ENCODE measurements around the gene TEX11. TPM values are rescaled to one million over a fixed set of nuclear protein-coding genes. Genes with fewer than 3 reads are reported as not detected.
A peak's percentile ranks its signal among the peaks of the same experiment; 100 is the strongest.

Gene TEX11
- total RNA-seq: not detected in 2 replicates

DNA sequence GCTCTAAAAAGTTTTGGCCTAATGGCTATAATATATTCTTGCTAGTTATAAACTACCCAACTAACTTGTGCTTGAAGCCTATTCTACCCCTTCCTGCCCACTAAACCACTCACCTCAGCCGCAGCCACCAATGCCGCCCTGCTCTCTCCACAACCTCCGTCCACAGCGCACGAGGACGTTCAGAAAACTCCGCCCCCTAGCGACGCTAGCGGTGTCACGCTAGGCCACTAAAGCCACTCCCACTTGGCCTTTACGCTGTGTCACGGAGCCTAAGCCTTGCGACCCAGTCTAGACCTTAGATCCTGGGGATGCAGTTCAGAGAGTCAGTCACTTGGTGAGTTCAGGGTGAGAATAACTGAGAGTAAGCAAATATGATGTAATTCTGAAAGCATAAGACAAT, at the start of gene TEX11:
Gene TEX11 (minus strand): TSS at position 171 of the 400 bp plus-strand sequence. CDS start 922 bp downstream, outside the sequence.
- Histone ChIP-seq H3K27me3 (ENCODE audit: control insufficient read depth, insufficient read depth, low read length) (no peaks in the 10 kb centered on the region), H3K36me3 (ENCODE audit: control insufficient read depth, insufficient read depth, low read length) (no peaks in the 10 kb centered on the region), H3K4me3 (ENCODE audit: low read depth, low read length) (no peak within 1 kb of the TSS)
- DNase-seq (ENCODE audit: low read depth): no peak
- no peak for TF ChIP-seq CTCF (IDR thresholded peaks at IDR 0.05; ENCODE audit: insufficient read depth, low read length, severe bottlenecking)
- no peak for FAIRE-seq

GRCh38 chrX:70954871-70955270, 46.4 kb upstream of the TEX11 start:
- DNase-seq (ENCODE audit: low read depth) (no peak), FAIRE-seq (no peak)
- no peaks in the 10 kb centered on the region for H3K27me3 ChIP-seq (ENCODE audit: control insufficient read depth, insufficient read depth, low read length)
- no peaks in the 10 kb centered on the region for H3K36me3 ChIP-seq (ENCODE audit: control insufficient read depth, insufficient read depth, low read length)
- no peak overlapping the region for H3K4me3 ChIP-seq (ENCODE audit: low read depth, low read length)
- no peak for TF ChIP-seq CTCF (IDR thresholded peaks at IDR 0.05; ENCODE audit: insufficient read depth, low read length, severe bottlenecking)

DNA sequence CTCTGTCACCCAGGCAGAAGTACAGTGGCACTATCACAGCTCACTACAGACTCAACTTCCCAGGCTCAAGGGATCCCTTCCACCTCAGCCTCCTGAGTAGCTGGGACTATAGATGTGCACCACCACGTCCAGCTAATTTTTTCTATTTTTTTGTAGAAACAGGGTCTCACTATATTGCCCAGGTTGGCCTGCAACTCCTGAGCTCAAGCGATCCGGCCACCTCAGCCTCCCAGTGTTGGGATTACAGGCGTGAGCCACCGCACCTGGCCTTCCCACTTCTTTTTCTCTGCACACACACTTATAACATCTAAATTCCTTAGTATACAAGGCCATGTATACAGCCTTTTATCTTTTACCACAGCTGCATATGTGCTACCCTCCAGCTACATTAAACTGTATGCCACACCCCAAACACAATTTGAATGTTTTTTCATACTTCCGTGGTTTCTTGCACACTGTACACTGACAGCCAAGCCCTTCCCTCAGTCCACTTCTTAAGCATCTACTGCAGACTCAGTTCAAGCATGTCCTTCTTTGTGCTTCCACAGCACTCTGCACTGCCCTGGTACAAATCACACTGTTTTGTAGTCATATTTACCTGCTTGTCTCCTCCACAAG, 15.9 kb upstream of the TEX11 start:
- H3K36me3 ChIP-seq (ENCODE audit: control insufficient read depth, insufficient read depth, low read length): no peaks in the 10 kb centered on the region
- no peaks in the 10 kb centered on the region for H3K27me3 ChIP-seq (ENCODE audit: control insufficient read depth, insufficient read depth, low read length)
- no peak for TF ChIP-seq CTCF (IDR thresholded peaks at IDR 0.05; ENCODE audit: insufficient read depth, low read length, severe bottlenecking)
- DNase-seq (ENCODE audit: low read depth) (no peak), FAIRE-seq (peak; percentile 86)
- no peak overlapping the region for H3K4me3 ChIP-seq (ENCODE audit: low read depth, low read length)

GRCh38 chrX:70922774-70923473, 14.4 kb upstream of the TEX11 start:
- DNase-seq (ENCODE audit: low read depth) (peak; percentile 3), FAIRE-seq (no peak)
- no peaks in the 10 kb centered on the region for H3K27me3 ChIP-seq (ENCODE audit: control insufficient read depth, insufficient read depth, low read length)
- no peak for TF ChIP-seq CTCF (IDR thresholded peaks at IDR 0.05; ENCODE audit: insufficient read depth, low read length, severe bottlenecking)
- H3K36me3 ChIP-seq (ENCODE audit: control insufficient read depth, insufficient read depth, low read length): no peaks in the 10 kb centered on the region
- H3K4me3 ChIP-seq (ENCODE audit: low read depth, low read length): no peak overlapping the region

- Histone ChIP-seq H3K4me3 (ENCODE audit: low read depth, low read length) (no peak overlapping the region), H3K27me3 (ENCODE audit: control insufficient read depth, insufficient read depth, low read length) (no peaks in the 10 kb centered on the region), H3K36me3 (ENCODE audit: control insufficient read depth, insufficient read depth, low read length) (no peaks in the 10 kb centered on the region)
- no peak for TF ChIP-seq CTCF (IDR thresholded peaks at IDR 0.05; ENCODE audit: insufficient read depth, low read length, severe bottlenecking)
- FAIRE-seq (no peak), DNase-seq (ENCODE audit: low read depth) (no peak)
Measured at GRCh38 chrX:70921709-70922352, 13.3 kb upstream of the TEX11 start.

All from bronchial epithelial cell (primary cell).